Measurements from ENCODE around the gene TARS3. TPM values are rescaled to one million over a fixed set of nuclear protein-coding genes. Genes with fewer than 3 reads are reported as not detected.

The TARS3 gene
- total RNA-seq (2022; extraction: Qiagen RNA extraction), result 7.1 to 11.1 TPM (median 8.1 TPM) in 5 replicates

GRCh38 chr15:101723874-101724674, at the start of gene TARS3:
Gene TARS3 (minus strand): TSS chr15:101724473. CDS start chr15:101724387, 86 bp downstream.

GRCh38 chr15:101652098-101652785, 72.0 kb downstream of the TARS3 start, which contains the start of gene TM2D3:
Gene TM2D3 (minus strand): TSS chr15:101652381. CDS start chr15:101652361, 20 bp downstream.

Other genes starting within 250 kb of the TARS3 start
- 10.4 to 15.6 TPM (median 13.9 TPM) in 5 replicates for gene PCSK6, start 234.8 kb downstream of the TARS3 start, total RNA-seq (2022; extraction: Qiagen RNA extraction)
- gene TM2D3, start 72.1 kb downstream of the TARS3 start, total RNA-seq (2022; extraction: Qiagen RNA extraction), result 25.8 to 32.4 TPM (median 30.3 TPM) in 5 replicates
- not detected in 5 replicates for gene OR4F6, start 79.0 kb upstream of the TARS3 start, total RNA-seq (2022; extraction: Qiagen RNA extraction)
- gene OR4F15, start 87.7 kb upstream of the TARS3 start, total RNA-seq (2022; extraction: Qiagen RNA extraction), result not detected in 5 replicates

All from A549 treated with dexamethasone at 1 μM for 4 hours (cell line).